Measurements from ENCODE around the gene SCN7A.

GRCh38 chr2:166434491-166434890 is 59.6 kb downstream of the SCN7A start:
- TF ChIP-seq CTCF (IDR thresholded peaks at IDR 0.05) (no peak), CBX8 (IDR thresholded peaks at IDR 0.05) (no peak), MAZ (IDR thresholded peaks at IDR 0.05; ENCODE audit: borderline replicate concordance, low read depth, low read length) (no peak), POLR2A (IDR thresholded peaks at IDR 0.05; ENCODE audit: low read length) (no peak), CEBPB (IDR thresholded peaks at IDR 0.05) (no peak), RAD21 (conservative IDR thresholded peaks at IDR 0.05 in 1 of 2, IDR thresholded peaks at IDR 0.05 in 1 of 2) (no peak), JUN (IDR thresholded peaks at IDR 0.05) (no peak), E2F6 (IDR thresholded peaks at IDR 0.05; ENCODE audit: borderline replicate concordance, low read depth) (no peak), ELK1 (IDR thresholded peaks at IDR 0.05; ENCODE audit: low read depth, low read length) (no peak), HOXA7 (CRISPR knock-in tag; IDR thresholded peaks at IDR 0.05) (no peak), EP300 (IDR thresholded peaks at IDR 0.05) (no peak)

Data from A549 (cell line).